Vagina (tissue), 2 donors: ENCODE data around the gene HARS1. TPM values are rescaled to one million over a fixed set of nuclear protein-coding genes. Genes with fewer than 3 reads are reported as not detected.
"Not testable (repeated sequence)": the region's sequence is repeated elsewhere in the genome, so short reads cannot be mapped to it uniquely, and the experiment has no call there.

Source experiments
- DNase-seq, 2 donors: peaks; one replicate each; pipeline ENCODE4 v3.0.0-alpha.2; 2017; ENCODE audit errors: extremely low spot score in 2 of 2
- H3K27ac ChIP-seq: fragments of 200-600 bp; sonication (generic); one replicate; pipeline ENCODE4 v1.5.1; 2019
- H3K27me3 ChIP-seq: fragments of 200-600 bp; sonication (generic); one replicate; pipeline ENCODE4 v1.5.1; 2019
- H3K36me3 ChIP-seq, 2 donors: fragments of 200-600 bp; sonication (generic); one replicate each; pipeline ENCODE4 v1.5.1; 2017 to 2019
- H3K4me1 ChIP-seq: fragments of 200-600 bp; sonication (generic); one replicate; pipeline ENCODE4 v1.5.1; 2019
- H3K4me3 ChIP-seq, 2 donors: fragments of 200-600 bp; sonication (generic); 1 replicate in 1 of 2; 2 replicates in 1 of 2; pipeline ENCODE4 v1.5.1; 2016 to 2019
- H3K9me3 ChIP-seq: fragments of 200-600 bp; sonication (generic); one replicate; pipeline ENCODE4 v1.5.1; 2019
- POLR2A ChIP-seq, 2 donors: fragments of 450-650 bp; IDR thresholded peaks; one replicate each; pipeline ENCODE4 v1.6.1; 2017; ENCODE audit warnings: antibody characterized with exemption in 2 of 2, mild to moderate bottlenecking in 2 of 2, moderate library complexity in 2 of 2
- POLR2AphosphoS5 ChIP-seq, 2 donors: sonication (generic); formaldehyde crosslinking; IDR thresholded peaks; one replicate each; pipeline ENCODE4 v1.9.0; 2017; ENCODE audit warnings: antibody characterized with exemption in 2 of 2, mild to moderate bottlenecking in 2 of 2, low read depth in 1 of 2; ENCODE audit not compliant: insufficient read depth in 1 of 2
- intact Hi-C: fragments of 100-400 bp; cut with DNase I; formaldehyde crosslinking; loops from one replicate; pipeline ENCODE4 v1.15.1; 2023
- total RNA-seq: library from RNA; depleted of rRNA; stranded (reverse); fragments of >200 nt; gene quantifications from one replicate; pipeline ENCODE4 v1.2.3, GENCODE V29; 2016
- TF ChIP-seq, protein P1 (sequence below), 3 experiments: fragments of 450-650 bp in 2 of 3; fragments of 200-600 bp in 1 of 3; sonication (generic) in 1 of 3; IDR thresholded peaks; one replicate each; pipeline ENCODE4 v1.5.1; 2017 to 2019; ENCODE audit warnings: antibody characterized with exemption in 3 of 3, mild to moderate bottlenecking in 2 of 3, moderate library complexity in 2 of 3

HARS1 gene, protein sequence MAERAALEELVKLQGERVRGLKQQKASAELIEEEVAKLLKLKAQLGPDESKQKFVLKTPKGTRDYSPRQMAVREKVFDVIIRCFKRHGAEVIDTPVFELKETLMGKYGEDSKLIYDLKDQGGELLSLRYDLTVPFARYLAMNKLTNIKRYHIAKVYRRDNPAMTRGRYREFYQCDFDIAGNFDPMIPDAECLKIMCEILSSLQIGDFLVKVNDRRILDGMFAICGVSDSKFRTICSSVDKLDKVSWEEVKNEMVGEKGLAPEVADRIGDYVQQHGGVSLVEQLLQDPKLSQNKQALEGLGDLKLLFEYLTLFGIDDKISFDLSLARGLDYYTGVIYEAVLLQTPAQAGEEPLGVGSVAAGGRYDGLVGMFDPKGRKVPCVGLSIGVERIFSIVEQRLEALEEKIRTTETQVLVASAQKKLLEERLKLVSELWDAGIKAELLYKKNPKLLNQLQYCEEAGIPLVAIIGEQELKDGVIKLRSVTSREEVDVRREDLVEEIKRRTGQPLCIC
- 54.8 TPM for total RNA-seq

DNA sequence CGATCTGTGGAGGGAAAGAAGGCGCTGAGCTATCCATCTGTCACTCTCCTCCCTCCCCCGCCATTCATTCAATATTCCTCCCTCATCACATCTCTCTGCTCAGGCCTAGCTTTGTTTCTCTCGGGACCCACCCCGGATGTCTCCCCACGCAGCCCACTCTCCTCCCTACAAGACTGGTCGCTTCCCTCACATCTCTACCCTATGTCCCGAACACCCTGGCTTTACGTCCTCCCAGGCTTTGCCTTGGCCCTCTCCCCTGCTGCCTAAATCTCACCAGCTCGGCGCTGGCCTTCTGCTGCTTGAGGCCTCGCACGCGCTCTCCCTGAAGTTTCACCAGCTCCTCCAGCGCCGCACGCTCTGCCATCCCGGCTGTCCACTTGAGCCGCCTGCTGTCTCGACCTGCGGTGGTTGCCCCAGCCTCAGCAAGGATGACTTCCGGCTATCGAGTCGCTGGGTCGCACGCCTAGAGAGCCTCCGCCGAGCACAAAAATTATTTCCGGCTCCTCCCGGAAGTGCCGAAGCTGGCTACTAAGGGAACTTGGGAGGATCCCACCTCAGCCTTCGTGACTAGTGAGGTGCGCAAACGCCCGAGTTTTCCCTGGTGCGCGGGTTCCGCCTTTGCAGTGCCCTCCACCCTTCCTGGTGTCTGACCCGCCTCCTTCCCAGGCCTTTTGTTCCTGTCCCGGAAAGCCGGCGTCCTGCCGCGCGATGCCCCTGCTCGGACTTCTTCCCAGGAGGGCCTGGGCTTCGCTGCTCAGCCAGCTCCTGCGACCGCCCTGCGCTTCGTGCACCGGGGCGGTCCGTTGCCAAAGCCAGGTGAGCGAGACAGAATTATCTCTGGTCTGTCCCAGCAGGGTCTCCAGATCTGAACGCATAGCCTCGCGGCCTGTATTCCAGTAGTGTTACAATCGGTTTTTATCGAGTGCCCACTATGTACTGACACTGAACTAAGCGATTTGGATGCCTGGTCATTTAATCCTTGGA, at the start of gene HARS1, which contains the start of gene HARS2:
TSS of gene HARS1 (minus strand) at position 430 of the 984 bp plus-strand sequence. CDS start at position 364, 66 bp downstream.
TSS of gene HARS2 (plus strand) at position 515 of the 984 bp plus-strand sequence. CDS start at position 709, 194 bp downstream.
- peaks cover 38% of the 10 kb centered on the region for H3K4me1 ChIP-seq
- peak within 1 kb of the TSS; percentile 66 to 86 for H3K4me3 ChIP-seq
- peaks cover 0 to 38% of the 10 kb centered on the region in 2 donors for H3K36me3 ChIP-seq

DNA sequence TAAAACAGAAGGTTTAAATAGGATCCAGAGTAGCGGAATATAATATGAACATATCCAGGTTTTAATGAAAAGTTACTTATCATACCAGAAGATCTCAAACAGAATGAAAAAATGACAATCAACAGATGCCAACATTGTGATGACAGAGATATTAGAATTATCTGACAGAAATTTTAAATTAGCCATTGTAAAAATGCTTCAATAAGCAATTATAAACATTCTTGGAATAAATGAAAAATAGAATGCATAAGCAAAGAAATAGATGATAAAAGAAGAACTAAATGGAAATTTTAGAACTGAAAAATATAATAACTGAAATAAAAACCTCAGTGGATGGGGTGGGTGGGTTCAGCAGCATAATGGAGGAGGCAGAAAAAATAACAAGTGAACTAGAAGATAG, 46.3 kb upstream of the HARS1 start:
- TF ChIP-seq POLR2A (IDR thresholded peaks at IDR 0.05) (no peak), POLR2AphosphoS5 (IDR thresholded peaks at IDR 0.05; ENCODE audit: insufficient read depth in 1 of 2, low read depth in 1 of 2) (no peak)
- intact Hi-C loops, result no loop called here
- no peak overlapping the region for H3K27ac ChIP-seq

More for the DNA sequence above, at the start of gene HARS1, which contains the start of gene HARS2:
- H3K27ac ChIP-seq, result peak within 1 kb of the TSS; percentile 80
- peak in 1 of 2 donors; percentile 91 for DNase-seq
- H3K9me3 ChIP-seq, result no peaks in the 10 kb centered on the region
- intact Hi-C loops, result no loop called here
- H3K27me3 ChIP-seq, result no peaks in the 10 kb centered on the region
- TF ChIP-seq POLR2A (IDR thresholded peaks at IDR 0.05) (no peak), POLR2AphosphoS5 (IDR thresholded peaks at IDR 0.05; ENCODE audit: insufficient read depth in 1 of 2, low read depth in 1 of 2) (peak; percentile 88 to 93)
- TF ChIP-seq, protein P1, sequence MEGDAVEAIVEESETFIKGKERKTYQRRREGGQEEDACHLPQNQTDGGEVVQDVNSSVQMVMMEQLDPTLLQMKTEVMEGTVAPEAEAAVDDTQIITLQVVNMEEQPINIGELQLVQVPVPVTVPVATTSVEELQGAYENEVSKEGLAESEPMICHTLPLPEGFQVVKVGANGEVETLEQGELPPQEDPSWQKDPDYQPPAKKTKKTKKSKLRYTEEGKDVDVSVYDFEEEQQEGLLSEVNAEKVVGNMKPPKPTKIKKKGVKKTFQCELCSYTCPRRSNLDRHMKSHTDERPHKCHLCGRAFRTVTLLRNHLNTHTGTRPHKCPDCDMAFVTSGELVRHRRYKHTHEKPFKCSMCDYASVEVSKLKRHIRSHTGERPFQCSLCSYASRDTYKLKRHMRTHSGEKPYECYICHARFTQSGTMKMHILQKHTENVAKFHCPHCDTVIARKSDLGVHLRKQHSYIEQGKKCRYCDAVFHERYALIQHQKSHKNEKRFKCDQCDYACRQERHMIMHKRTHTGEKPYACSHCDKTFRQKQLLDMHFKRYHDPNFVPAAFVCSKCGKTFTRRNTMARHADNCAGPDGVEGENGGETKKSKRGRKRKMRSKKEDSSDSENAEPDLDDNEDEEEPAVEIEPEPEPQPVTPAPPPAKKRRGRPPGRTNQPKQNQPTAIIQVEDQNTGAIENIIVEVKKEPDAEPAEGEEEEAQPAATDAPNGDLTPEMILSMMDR (IDR thresholded peaks at IDR 0.05), result no peak

DNA sequence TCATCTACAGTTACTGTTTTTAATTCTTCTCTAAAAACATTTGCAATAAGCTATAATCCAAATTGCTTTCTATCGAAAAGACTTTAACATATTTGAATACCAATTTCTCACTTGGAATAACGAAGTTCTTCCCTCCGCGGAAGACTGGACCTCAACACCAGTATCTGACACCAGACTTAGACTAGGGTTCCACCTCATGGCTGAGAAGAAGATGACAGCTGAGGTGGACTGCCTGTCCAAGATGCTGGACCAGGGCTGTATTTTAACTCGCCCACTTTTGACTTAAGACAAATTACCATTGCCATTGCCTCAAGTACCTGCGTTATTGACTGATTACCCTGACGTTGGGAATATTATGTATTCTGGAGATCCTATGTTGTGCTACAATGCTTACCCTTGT, 43.2 kb upstream of the HARS1 start:
- Histone ChIP-seq H3K27me3 (no peaks in the 10 kb centered on the region), H3K4me3 (no peak overlapping the region), H3K36me3 (no peaks in the 10 kb centered on the region), H3K4me1 (no peaks in the 10 kb centered on the region), H3K9me3 (no peaks in the 10 kb centered on the region), H3K27ac (no peak overlapping the region)
- TF ChIP-seq POLR2AphosphoS5 (IDR thresholded peaks at IDR 0.05; ENCODE audit: insufficient read depth in 1 of 2, low read depth in 1 of 2), result no peak
- no peak for DNase-seq
- intact Hi-C loops, result no loop called here

More for the DNA sequence above, 46.3 kb upstream of the HARS1 start:
- Histone ChIP-seq H3K27me3 (no peaks in the 10 kb centered on the region), H3K4me3 (no peak overlapping the region), H3K36me3 (no peaks in the 10 kb centered on the region), H3K4me1 (no peaks in the 10 kb centered on the region), H3K9me3 (no peaks in the 10 kb centered on the region)
- DNase-seq, result no peak

DNA sequence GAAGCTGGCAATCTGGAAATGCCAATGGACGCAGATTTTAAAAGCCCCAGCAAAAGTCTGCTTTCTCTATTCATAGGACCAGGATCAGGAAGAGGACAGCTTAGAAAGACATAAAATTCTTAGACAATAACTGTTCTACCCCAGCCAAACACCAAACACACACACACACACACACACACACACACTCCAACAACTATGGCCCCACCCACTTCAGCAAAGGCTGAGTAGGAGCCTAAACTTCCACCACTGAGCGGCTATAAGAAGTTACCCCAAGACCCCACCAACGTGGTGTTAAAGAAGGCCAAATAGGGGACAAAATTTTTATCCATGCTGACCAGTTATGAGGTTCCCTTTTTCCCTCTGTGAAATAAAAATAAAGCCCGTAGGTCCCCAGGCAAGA, 41.9 kb upstream of the HARS1 start:
- H3K9me3 ChIP-seq, result no peaks in the 10 kb centered on the region
- TF ChIP-seq POLR2A (IDR thresholded peaks at IDR 0.05), result no peak
- TF ChIP-seq, protein P1 (IDR thresholded peaks at IDR 0.05), result no peak
- TF ChIP-seq POLR2AphosphoS5 (IDR thresholded peaks at IDR 0.05; ENCODE audit: insufficient read depth in 1 of 2, low read depth in 1 of 2), result no peak
- H3K36me3 ChIP-seq, result no peaks in the 10 kb centered on the region
- no peaks in the 10 kb centered on the region for H3K4me1 ChIP-seq
- no peak overlapping the region for H3K27ac ChIP-seq
- DNase-seq, result no peak
- H3K27me3 ChIP-seq, result no peaks in the 10 kb centered on the region
- no peak overlapping the region for H3K4me3 ChIP-seq
- intact Hi-C loops, result no loop called here

DNA sequence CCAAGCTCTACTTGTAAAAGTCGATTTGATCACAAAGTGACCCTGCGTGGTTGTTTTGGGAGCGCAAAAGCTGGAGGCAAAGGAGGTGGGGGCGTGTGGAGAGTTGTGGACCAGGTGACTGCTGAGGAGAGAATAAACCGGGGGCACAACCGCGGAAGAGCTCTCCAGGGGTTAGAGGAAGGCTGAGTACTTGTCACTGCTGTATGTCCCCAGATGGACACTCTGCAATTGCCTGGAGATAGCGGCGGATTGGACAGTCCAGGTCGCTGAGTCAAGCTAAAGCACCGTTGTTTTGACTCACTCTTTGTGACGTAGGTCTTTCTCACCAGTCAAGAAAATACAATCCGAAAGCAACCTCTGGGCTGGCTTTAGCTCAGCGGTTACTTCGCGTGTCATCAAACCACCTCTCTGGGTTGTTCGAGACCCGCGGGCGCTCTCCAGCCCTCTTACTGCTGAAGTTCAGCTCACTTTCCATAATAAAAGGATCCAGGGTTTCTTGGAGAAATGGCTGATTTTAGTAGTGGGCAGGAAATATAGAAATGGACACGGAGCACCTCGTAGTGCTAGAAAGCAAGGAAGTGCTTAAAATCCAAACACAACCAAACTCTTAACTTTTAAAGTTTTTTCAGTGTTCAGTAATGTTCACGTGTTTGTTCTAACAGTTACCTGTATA, 34.8 kb upstream of the HARS1 start:
- H3K27ac ChIP-seq, result no peak overlapping the region
- H3K9me3 ChIP-seq, result no peaks in the 10 kb centered on the region
- no peaks in the 10 kb centered on the region for H3K27me3 ChIP-seq
- no peaks in the 10 kb centered on the region for H3K36me3 ChIP-seq
- no peak for TF ChIP-seq POLR2A (IDR thresholded peaks at IDR 0.05)
- TF ChIP-seq POLR2AphosphoS5 (IDR thresholded peaks at IDR 0.05; ENCODE audit: insufficient read depth in 1 of 2, low read depth in 1 of 2), result no peak
- TF ChIP-seq, protein P1 (IDR thresholded peaks at IDR 0.05), result no peak
- H3K4me3 ChIP-seq, result no peak overlapping the region
- intact Hi-C loops, result no loop called here
- H3K4me1 ChIP-seq, result no peaks in the 10 kb centered on the region
- DNase-seq, result no peak

DNA sequence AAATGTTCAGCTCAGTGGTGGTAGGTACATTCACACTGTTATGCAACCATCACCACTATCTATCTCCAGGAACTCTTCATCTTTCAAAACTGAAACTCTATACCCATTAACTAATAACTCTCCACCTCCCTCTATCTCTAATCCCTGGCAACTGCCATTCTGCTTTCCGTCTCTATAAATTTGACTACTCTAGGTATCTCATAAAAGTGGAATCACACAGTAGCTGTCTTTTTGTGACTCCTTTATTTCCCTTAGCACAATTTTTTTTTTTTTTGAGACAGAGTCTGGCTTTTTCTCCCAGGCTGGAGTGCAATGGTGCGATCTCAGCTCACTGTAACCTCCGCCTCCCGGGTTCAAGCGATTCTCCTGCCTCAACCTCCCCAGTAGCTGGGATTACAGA, 30.2 kb upstream of the HARS1 start:
- H3K9me3 ChIP-seq, DNase-seq, H3K27me3 ChIP-seq, H3K36me3 ChIP-seq, H3K4me1 ChIP-seq, H3K4me3 ChIP-seq, H3K27ac ChIP-seq, intact Hi-C loops: not testable (repeated sequence)

DNA sequence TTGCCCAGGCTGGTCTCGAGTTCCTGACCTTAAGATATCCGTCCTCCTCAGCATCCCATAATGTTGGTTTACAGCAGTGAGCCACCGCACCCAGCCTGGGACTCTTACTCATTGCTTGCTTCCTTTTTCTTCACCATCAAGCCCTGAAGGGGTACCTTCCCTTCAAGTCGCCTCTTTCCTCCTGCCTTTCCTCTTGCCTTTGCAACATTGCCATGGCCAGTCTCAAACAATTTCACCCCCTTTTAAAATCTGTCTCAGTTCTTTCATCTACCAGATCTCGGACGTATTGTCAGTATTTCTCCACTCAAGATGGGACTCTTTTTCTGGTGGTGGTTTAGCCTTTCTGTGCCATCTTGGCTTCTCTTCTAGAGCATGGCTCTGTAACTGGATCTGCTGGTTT, 29.6 kb upstream of the HARS1 start:
- H3K27ac ChIP-seq, H3K9me3 ChIP-seq, DNase-seq, H3K36me3 ChIP-seq, intact Hi-C loops, H3K4me3 ChIP-seq, H3K4me1 ChIP-seq, H3K27me3 ChIP-seq: not testable (repeated sequence)
